Esophagus muscularis mucosa (tissue), 4 donors: ENCODE measurements around the gene ARPC5L. TPM values are rescaled to one million over a fixed set of nuclear protein-coding genes. Genes with fewer than 3 reads are reported as not detected.
A peak's percentile ranks its signal among the peaks of the same experiment; 100 is the strongest.
"Not testable (repeated sequence)": the region's sequence is repeated elsewhere in the genome, so short reads cannot be mapped to it uniquely, and the experiment has no call there.

ENCODE experiments used
- DNase-seq: peaks from one replicate; pipeline ENCODE4 v3.0.0-alpha.2; 2017; ENCODE audit errors: extremely low spot score
- H3K27ac ChIP-seq, 4 donors: fragments of 200-600 bp; sonication (generic); replicated peaks in 1 of 4; 1 replicate in 3 of 4; 2 replicates in 1 of 4; pipeline ENCODE4 v1.5.1; 2016 to 2019; ENCODE audit warnings: mild to moderate bottlenecking in 1 of 4
- H3K27me3 ChIP-seq, 4 donors: fragments of 200-600 bp; sonication (generic); one replicate each; pipeline versions ENCODE4 v1.5.1 to v1.6.0; 2016 to 2019
- H3K36me3 ChIP-seq, 4 donors: fragments of 200-600 bp; sonication (generic); one replicate each; pipeline ENCODE4 v1.5.1; 2016 to 2019
- H3K4me1 ChIP-seq, 4 donors: fragments of 200-600 bp; sonication (generic); one replicate each; pipeline ENCODE4 v1.5.1; 2016 to 2019
- H3K4me3 ChIP-seq, 4 donors: fragments of 200-600 bp; sonication (generic); 1 replicate in 2 of 4; 2 replicates in 2 of 4; pipeline ENCODE4 v1.5.1; 2016 to 2019; ENCODE audit warnings: mild to moderate bottlenecking in 4 of 4, moderate library complexity in 1 of 4
- H3K9me3 ChIP-seq, 4 donors: fragments of 200-600 bp; sonication (generic); 1 replicate in 3 of 4; 2 replicates in 1 of 4; pipeline ENCODE4 v1.5.1; 2016 to 2019
- CTCF ChIP-seq, 3 experiments: fragments of 200-600 bp in 2 of 3; fragments of 450-650 bp in 1 of 3; sonication (generic) in 2 of 3; IDR thresholded peaks; one replicate each; pipeline ENCODE4 v1.5.1; 2017 to 2019; ENCODE audit warnings: antibody characterized with exemption in 3 of 3, mild to moderate bottlenecking in 2 of 3, moderate library complexity in 1 of 3
- EP300 ChIP-seq: sonication (generic); formaldehyde crosslinking; IDR thresholded peaks from one replicate; pipeline ENCODE4 v1.6.1; 2017; ENCODE audit warnings: antibody characterized with exemption
- POLR2A ChIP-seq: fragments of 450-650 bp; IDR thresholded peaks from one replicate; pipeline ENCODE4 v1.6.1; 2017; ENCODE audit warnings: antibody characterized with exemption, moderate library complexity, mild to moderate bottlenecking, low read depth
- POLR2AphosphoS5 ChIP-seq, 2 donors: sonication (generic); formaldehyde crosslinking; IDR thresholded peaks; one replicate each; pipeline ENCODE4 v1.6.1; 2017; ENCODE audit warnings: antibody characterized with exemption in 2 of 2
- WGBS: methylation state at CpG from one replicate; pipeline ENCODE4 v1.1.5; 2018; 5-methylcytosine and 5-hydroxymethylcytosine counted together
- intact Hi-C: fragments of 100-400 bp; cut with DNase I; formaldehyde crosslinking; loops from one replicate; pipeline ENCODE4 v1.15.1; 2023
- total RNA-seq, 4 donors: library from RNA; depleted of rRNA; stranded (reverse); fragments of >200 nt; gene quantifications; one replicate each; pipeline versions ENCODE4 v1.1.0 to v1.2.1, GENCODE V29; 2016

Gene ARPC5L
- total RNA-seq, 4 donors from 2014 or later: 23.3 to 28.2 (median 26.7) TPM

GRCh38 chr9:124840300-124840833 lies 21.6 kb upstream of the ARPC5L start:
- H3K9me3 ChIP-seq: no peaks in the 10 kb centered on the region
- no peak overlapping the region for H3K27ac ChIP-seq
- TF ChIP-seq POLR2AphosphoS5 (IDR thresholded peaks at IDR 0.05): no peak
- TF ChIP-seq POLR2A: no peak
- no peak for TF ChIP-seq EP300
- peak in 1 of 3 experiments; percentile 31 for TF ChIP-seq CTCF (IDR thresholded peaks at IDR 0.05)
- intact Hi-C loops: no loop called here
- peaks cover 8 to 22% (median 16%) of the 10 kb centered on the region in 4 donors for H3K4me1 ChIP-seq
- H3K27me3 ChIP-seq: no peaks in the 10 kb centered on the region
- H3K4me3 ChIP-seq: no peak overlapping the region
- H3K36me3 ChIP-seq: no peaks in the 10 kb centered on the region
- 83% methylated on average over 16 of the region's 18 CpGs for WGBS
- no peak for DNase-seq

GRCh38 chr9:124841075-124841821 lies 20.7 kb upstream of the ARPC5L start:
- H3K9me3 ChIP-seq: no peaks in the 10 kb centered on the region
- WGBS: 87% methylated on average over 14 of the region's 14 CpGs
- H3K4me1 ChIP-seq: peaks cover 0 to 13% (median 7%) of the 10 kb centered on the region in 4 donors
- no peak for DNase-seq
- no peak for TF ChIP-seq POLR2A
- no peak for TF ChIP-seq CTCF (IDR thresholded peaks at IDR 0.05)
- TF ChIP-seq POLR2AphosphoS5 (IDR thresholded peaks at IDR 0.05): no peak
- no peak for TF ChIP-seq EP300
- H3K4me3 ChIP-seq: no peak overlapping the region
- H3K36me3 ChIP-seq: no peaks in the 10 kb centered on the region
- H3K27ac ChIP-seq: no peak overlapping the region
- H3K27me3 ChIP-seq: no peaks in the 10 kb centered on the region
- intact Hi-C loops: no loop called here

- H3K27me3 ChIP-seq: no peaks in the 10 kb centered on the region
- 93% methylated on average over 9 of the region's 11 CpGs for WGBS
- no peak overlapping the region for H3K4me3 ChIP-seq
- no peaks in the 10 kb centered on the region for H3K9me3 ChIP-seq
- peaks cover 0 to 12% (median 4%) of the 10 kb centered on the region in 4 donors for H3K4me1 ChIP-seq
- no peak for DNase-seq
- TF ChIP-seq EP300 (no peak), CTCF (IDR thresholded peaks at IDR 0.05) (no peak), POLR2A (no peak)
- H3K27ac ChIP-seq: no peak overlapping the region
- intact Hi-C loops: no loop called here
- no peaks in the 10 kb centered on the region for H3K36me3 ChIP-seq
Observed at GRCh38 chr9:124843456-124844034, 18.4 kb upstream of the ARPC5L start.

- Histone ChIP-seq H3K27me3 (no peaks in the 10 kb centered on the region), H3K4me1 (peaks cover 0 to 8% (median 3%) of the 10 kb centered on the region in 4 donors), H3K4me3 (no peak overlapping the region), H3K36me3 (no peaks in the 10 kb centered on the region), H3K27ac (no peak overlapping the region), H3K9me3 (no peaks in the 10 kb centered on the region)
- 87% methylated on average over 4 of the region's 4 CpGs for WGBS
- intact Hi-C loops: no loop called here
- DNase-seq: no peak
- TF ChIP-seq EP300: no peak
- TF ChIP-seq POLR2A: no peak
- TF ChIP-seq POLR2AphosphoS5 (IDR thresholded peaks at IDR 0.05): no peak
- TF ChIP-seq CTCF (IDR thresholded peaks at IDR 0.05): no peak
Observed at GRCh38 chr9:124844291-124844690, 17.6 kb upstream of the ARPC5L start.

GRCh38 chr9:124846467-124846866 lies 15.5 kb upstream of the ARPC5L start:
- H3K27me3 ChIP-seq, H3K27ac ChIP-seq, intact Hi-C loops, H3K36me3 ChIP-seq, H3K9me3 ChIP-seq, DNase-seq, H3K4me3 ChIP-seq, H3K4me1 ChIP-seq: not testable (repeated sequence)
- WGBS: 100% methylated on average over 7 of the region's 9 CpGs
